ENCODE data around the gene CD37.

Gene CD37

GRCh38 chr19:49383599-49383998, 48.4 kb downstream of the CD37 start:
- no peak for DNase-seq

GRCh38 chr19:49387936-49388372, 52.7 kb downstream of the CD37 start, which contains the start of gene KASH5:
Gene KASH5, plus strand, starts transcription at chr19:49388249. Its CDS starts 2,635 bp downstream, at chr19:49390884.
- peak; percentile 60 to 62 for DNase-seq

- no peak for DNase-seq
These were observed 54.2 kb downstream of the CD37 start for GRCh38 chr19:49389406-49389805.
